Gastroesophageal sphincter (tissue), 3 donors: Measurements from ENCODE around the gene KITLG.

Experiments used
- EP300 ChIP-seq: sonication (generic); formaldehyde crosslinking; IDR thresholded peaks from one replicate; pipeline ENCODE4 v1.6.1; 2017; ENCODE audit warnings: antibody characterized with exemption, mild to moderate bottlenecking
- POLR2A ChIP-seq, 2 donors: fragments of 450-650 bp; IDR thresholded peaks; one replicate each; pipeline ENCODE4 v1.6.1; 2017; ENCODE audit warnings: antibody characterized with exemption in 2 of 2, mild to moderate bottlenecking in 2 of 2, moderate library complexity in 1 of 2
- POLR2AphosphoS5 ChIP-seq: sonication (generic); formaldehyde crosslinking; IDR thresholded peaks from one replicate; pipeline ENCODE4 v1.6.1; 2017; ENCODE audit warnings: antibody characterized with exemption
- TF ChIP-seq, protein P1 (sequence below), 4 experiments: fragments of 200-600 bp in 2 of 4; fragments of 450-650 bp in 2 of 4; sonication (generic) in 1 of 4; IDR thresholded peaks; one replicate each; pipeline ENCODE4 v1.5.1; 2017 to 2019; ENCODE audit warnings: antibody characterized with exemption in 4 of 4, mild to moderate bottlenecking in 2 of 4, moderate library complexity in 2 of 4

DNA sequence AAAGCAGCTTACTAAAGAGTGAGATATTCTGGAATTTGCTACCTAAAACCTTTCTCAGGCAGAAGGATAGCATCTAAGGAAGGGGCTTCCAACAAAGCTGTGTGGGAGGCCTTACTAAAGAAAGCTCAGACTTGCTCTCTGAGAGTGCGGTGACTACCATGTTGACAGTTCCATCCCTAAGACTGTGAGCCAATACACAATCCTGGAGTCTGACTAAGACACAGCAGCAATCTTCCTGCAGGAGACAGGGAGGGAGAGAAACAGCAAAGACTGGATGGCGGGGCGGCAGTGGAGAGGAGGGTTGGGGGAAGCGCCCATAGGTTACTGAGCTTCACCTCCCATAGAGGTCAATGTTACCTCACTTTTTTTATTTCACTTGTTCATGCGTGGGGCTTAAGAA, 70.9 kb downstream of the KITLG start:
- TF ChIP-seq POLR2A (IDR thresholded peaks at IDR 0.05) (no peak), EP300 (no peak), POLR2AphosphoS5 (no peak)
- TF ChIP-seq, protein P1, sequence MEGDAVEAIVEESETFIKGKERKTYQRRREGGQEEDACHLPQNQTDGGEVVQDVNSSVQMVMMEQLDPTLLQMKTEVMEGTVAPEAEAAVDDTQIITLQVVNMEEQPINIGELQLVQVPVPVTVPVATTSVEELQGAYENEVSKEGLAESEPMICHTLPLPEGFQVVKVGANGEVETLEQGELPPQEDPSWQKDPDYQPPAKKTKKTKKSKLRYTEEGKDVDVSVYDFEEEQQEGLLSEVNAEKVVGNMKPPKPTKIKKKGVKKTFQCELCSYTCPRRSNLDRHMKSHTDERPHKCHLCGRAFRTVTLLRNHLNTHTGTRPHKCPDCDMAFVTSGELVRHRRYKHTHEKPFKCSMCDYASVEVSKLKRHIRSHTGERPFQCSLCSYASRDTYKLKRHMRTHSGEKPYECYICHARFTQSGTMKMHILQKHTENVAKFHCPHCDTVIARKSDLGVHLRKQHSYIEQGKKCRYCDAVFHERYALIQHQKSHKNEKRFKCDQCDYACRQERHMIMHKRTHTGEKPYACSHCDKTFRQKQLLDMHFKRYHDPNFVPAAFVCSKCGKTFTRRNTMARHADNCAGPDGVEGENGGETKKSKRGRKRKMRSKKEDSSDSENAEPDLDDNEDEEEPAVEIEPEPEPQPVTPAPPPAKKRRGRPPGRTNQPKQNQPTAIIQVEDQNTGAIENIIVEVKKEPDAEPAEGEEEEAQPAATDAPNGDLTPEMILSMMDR (IDR thresholded peaks at IDR 0.05) = no peak
